H1 (cell line): Measurements from ENCODE around the gene AAMDC. TPM values are rescaled to one million over a fixed set of nuclear protein-coding genes. Genes with fewer than 3 reads are reported as not detected.

Experiments used
- CTCF ChIA-PET: fragments of 300-600 bp; sonication (Branson Sonifier 250); formaldehyde crosslinking; loops from one replicate; lab custom pipeline; 2021; ENCODE audit not compliant: partially characterized antibody; lab: Charles Lee
- POLR2A ChIA-PET: fragments of 300-600 bp; sonication (Branson Sonifier 250); formaldehyde crosslinking; loops from one replicate; lab custom pipeline; 2021; ENCODE audit warnings: inconsistent platforms; ENCODE audit not compliant: partially characterized antibody; lab: Charles Lee
- DNase-seq, 2 experiments: peaks; one replicate each; pipeline versions ENCODE4 v3.0.0 to v3.0.0-alpha.2; 2010 to 2022; ENCODE audit warnings: low spot score in 2 of 2, low read depth in 1 of 2, mixed read lengths in 1 of 2
- FAIRE-seq: peaks from 2 replicates; lab custom pipeline; 2011; peaks lifted over from hg19 to GRCh38; lab: Jason Lieb, UNC
- H2AFZ ChIP-seq: 2 replicates; pipeline ENCODE4 v1.8.1; 2012; ENCODE audit warnings: low read length, inconsistent platforms
- H2AK5ac ChIP-seq: 2 replicates; pipeline ENCODE4 v1.6.1; 2013; ENCODE audit warnings: low read depth, low read length
- H2BK120ac ChIP-seq: replicated peaks from 2 replicates; pipeline ENCODE3; 2013; ENCODE audit warnings: low read depth, low read length, inconsistent platforms
- H2BK12ac ChIP-seq: 2 replicates; pipeline ENCODE4 v1.6.1; 2013; ENCODE audit warnings: low read depth, low read length
- H2BK15ac ChIP-seq: 2 replicates; pipeline ENCODE4 v1.6.1; 2013; ENCODE audit warnings: low read length
- H2BK20ac ChIP-seq: 2 replicates; pipeline ENCODE4 v1.6.1; 2013; ENCODE audit warnings: low read length
- H2BK5ac ChIP-seq: 2 replicates; pipeline ENCODE4 v1.6.1; 2013; ENCODE audit warnings: low read depth, low read length
- H3K14ac ChIP-seq: 2 replicates; pipeline ENCODE4 v1.6.1; 2013; ENCODE audit warnings: inconsistent platforms; ENCODE audit not compliant: insufficient read length
- H3K18ac ChIP-seq: 2 replicates; pipeline ENCODE4 v1.6.1; 2013; ENCODE audit warnings: low read length; ENCODE audit errors: extremely low read depth
- H3K23ac ChIP-seq: 2 replicates; pipeline ENCODE4 v1.6.1; 2013; ENCODE audit warnings: inconsistent platforms; ENCODE audit not compliant: insufficient read length
- H3K23me2 ChIP-seq: 2 replicates; pipeline ENCODE4 v1.6.1; 2013; ENCODE audit warnings: low read depth, low read length
- H3K27ac ChIP-seq: 2 replicates; pipeline ENCODE4 v1.6.1; 2011; ENCODE audit warnings: low read depth, low read length, inconsistent platforms
- H3K27me3 ChIP-seq, 4 experiments: replicated peaks in 1 of 4; 1 replicate in 1 of 4; 2 replicates in 3 of 4; pipeline versions ENCODE4 v1.6.1 to v1.8.1; 2011 to 2013; ENCODE audit warnings: low read length in 3 of 4, mild to moderate bottlenecking in 3 of 4, inconsistent platforms in 2 of 4, mixed read lengths in 2 of 4, moderate library complexity in 1 of 4; ENCODE audit not compliant: control insufficient read depth in 3 of 4, insufficient read depth in 3 of 4; ENCODE audit errors: extremely low read depth in 1 of 4
- H3K36me3 ChIP-seq, 4 experiments: 2 replicates each; pipeline versions ENCODE4 v1.6.1 to v1.8.1; 2011 to 2013; ENCODE audit warnings: mild to moderate bottlenecking in 4 of 4, low read length in 3 of 4, moderate library complexity in 2 of 4, control low read depth in 1 of 4, inconsistent platforms in 1 of 4; ENCODE audit not compliant: insufficient read depth in 4 of 4, control insufficient read depth in 2 of 4
- H3K4ac ChIP-seq: replicated peaks from 2 replicates; pipeline ENCODE3; 2013; ENCODE audit warnings: low read length, low read depth, mixed read lengths, inconsistent platforms; ENCODE audit not compliant: insufficient read length
- H3K4me1 ChIP-seq, 4 experiments: replicated peaks in 1 of 4; 1 replicate in 1 of 4; 2 replicates in 3 of 4; pipeline versions ENCODE4 v1.6.1 to v1.8.1; 2011 to 2013; ENCODE audit warnings: low read length in 3 of 4, inconsistent platforms in 2 of 4, mixed read lengths in 1 of 4; ENCODE audit not compliant: insufficient read depth in 4 of 4, control insufficient read depth in 3 of 4
- H3K4me2 ChIP-seq, 2 experiments: 2 replicates each; pipeline versions ENCODE4 v1.6.1 to v1.8.1; 2011 to 2013; ENCODE audit warnings: low read depth in 2 of 2, low read length in 2 of 2, control low read depth in 1 of 2, inconsistent platforms in 1 of 2, mild to moderate bottlenecking in 1 of 2; ENCODE audit not compliant: insufficient read depth in 1 of 2
- H3K4me3 ChIP-seq, 4 experiments: fragments of 200-600, 300-600 bp in 1 of 4; sonication (generic), shearing (Covaris generic), sonication (Bioruptor Twin) in 1 of 4; 2 replicates each; pipeline versions ENCODE4 v1.5.1 to v1.8.1; 2011 to 2016; ENCODE audit warnings: low read length in 4 of 4, low read depth in 3 of 4, control low read depth in 2 of 4, inconsistent platforms in 2 of 4, mild to moderate bottlenecking in 2 of 4, mixed read lengths in 1 of 4, moderate library complexity in 1 of 4; ENCODE audit not compliant: insufficient read depth in 2 of 4; ENCODE audit errors: extremely low read depth in 1 of 4
- H3K56ac ChIP-seq: replicated peaks from 2 replicates; pipeline ENCODE3; 2013; ENCODE audit warnings: low read depth, mild to moderate bottlenecking, mixed read lengths, low read length, inconsistent platforms; ENCODE audit not compliant: insufficient read length
- H3K79me1 ChIP-seq: 2 replicates; pipeline ENCODE4 v1.6.1; 2013; ENCODE audit warnings: low read depth, low read length, control low read depth
- H3K79me2 ChIP-seq, 2 experiments: 2 replicates each; pipeline versions ENCODE4 v1.6.1 to v1.8.1; 2012 to 2013; ENCODE audit warnings: low read length in 2 of 2, mild to moderate bottlenecking in 2 of 2, inconsistent platforms in 1 of 2; ENCODE audit not compliant: insufficient read depth in 2 of 2, control insufficient read depth in 1 of 2
- H3K9ac ChIP-seq, 4 experiments: replicated peaks in 1 of 4; 1 replicate in 1 of 4; 2 replicates in 3 of 4; pipeline versions ENCODE4 v1.6.1 to v1.8.1; 2011 to 2013; ENCODE audit warnings: low read depth in 3 of 4, low read length in 3 of 4, control low read depth in 2 of 4, mild to moderate bottlenecking in 2 of 4, moderate library complexity in 2 of 4, inconsistent platforms in 1 of 4; ENCODE audit errors: extremely low read depth in 1 of 4
- H3K9me3 ChIP-seq, 2 experiments: 2 replicates each; pipeline versions ENCODE4 v1.6.1 to v1.8.1; 2012 to 2013; ENCODE audit warnings: mild to moderate bottlenecking in 2 of 2, moderate library complexity in 2 of 2, control low read depth in 1 of 2, inconsistent platforms in 1 of 2, low read depth in 1 of 2, low read length in 1 of 2, mixed read lengths in 1 of 2; ENCODE audit not compliant: insufficient read depth in 2 of 2
- H4K20me1 ChIP-seq, 2 experiments: replicated peaks in 1 of 2; 2 replicates each; pipeline versions ENCODE3 to v1.8.1; 2011 to 2013; ENCODE audit warnings: inconsistent platforms in 2 of 2, low read length in 2 of 2, mild to moderate bottlenecking in 1 of 2; ENCODE audit not compliant: insufficient read depth in 2 of 2, control insufficient read depth in 1 of 2
- H4K5ac ChIP-seq: 2 replicates; pipeline ENCODE4 v1.6.1; 2013; ENCODE audit warnings: low read length, low read depth, mixed read lengths, inconsistent platforms; ENCODE audit not compliant: insufficient read length
- H4K8ac ChIP-seq: 2 replicates; pipeline ENCODE4 v1.8.0; 2013; ENCODE audit warnings: mild to moderate bottlenecking, moderate library complexity, low read length, inconsistent platforms; ENCODE audit not compliant: insufficient read depth; ENCODE audit errors: extremely low read depth
- H4K91ac ChIP-seq: replicated peaks from 2 replicates; pipeline ENCODE3; 2013; ENCODE audit warnings: low read length, mixed read lengths, inconsistent platforms; ENCODE audit not compliant: insufficient read length
- BACH1 ChIP-seq: IDR thresholded peaks from 2 replicates; pipeline ENCODE4 v1.6.1; 2012; ENCODE audit warnings: low read length, improper control_type of control experiment
- BCL11A ChIP-seq, 2 experiments: IDR thresholded peaks; one replicate each; pipeline ENCODE4 v1.6.1; 2011; ENCODE audit warnings: low read depth in 2 of 2, low read length in 2 of 2, mild to moderate bottlenecking in 2 of 2
- BRCA1 ChIP-seq: IDR thresholded peaks from 2 replicates; pipeline ENCODE4 v1.6.1; 2012; ENCODE audit warnings: low read depth, low read length, improper control_type of control experiment
- CBX8 ChIP-seq: fragments of 300-800, 300-1000 bp; sonication (generic); IDR thresholded peaks from 2 replicates; pipeline ENCODE4 v1.7.1; 2016; ENCODE audit warnings: low read depth, low read length, borderline replicate concordance
- CEBPB ChIP-seq: IDR thresholded peaks from 2 replicates; pipeline ENCODE4 v1.6.1; 2012; ENCODE audit warnings: low read depth, low read length
- CHD1 ChIP-seq: IDR thresholded peaks from 2 replicates; pipeline ENCODE4 v1.6.1; 2012; ENCODE audit warnings: low read depth, low read length, improper control_type of control experiment
- CREB1 ChIP-seq: IDR thresholded peaks from 2 replicates; pipeline ENCODE4 v1.6.1; 2012; ENCODE audit warnings: inconsistent platforms
- FOSL1 ChIP-seq: IDR thresholded peaks from 2 replicates; pipeline ENCODE4 v1.6.1; 2011; ENCODE audit warnings: mild to moderate bottlenecking, low read depth, low read length, moderate library complexity; ENCODE audit not compliant: insufficient read depth
- HDAC2 ChIP-seq, 2 experiments: fragments of 300-600 bp in 1 of 2; sonication (generic) in 1 of 2; IDR thresholded peaks; 2 replicates each; pipeline ENCODE4 v1.6.1; 2011 to 2012; ENCODE audit warnings: low read depth in 2 of 2, low read length in 2 of 2, mild to moderate bottlenecking in 2 of 2, moderate library complexity in 2 of 2, borderline replicate concordance in 1 of 2, inconsistent platforms in 1 of 2
- RAD21 ChIP-seq, 2 experiments: IDR thresholded peaks in 1 of 2; conservative IDR thresholded peaks in 1 of 2; 2 replicates each; pipeline ENCODE4 v1.6.1; 2011; ENCODE audit warnings: low read depth in 2 of 2, low read length in 2 of 2, improper control_type of control experiment in 1 of 2, inconsistent platforms in 1 of 2, mild to moderate bottlenecking in 1 of 2, moderate library complexity in 1 of 2
- RFX5 ChIP-seq: IDR thresholded peaks from 2 replicates; pipeline ENCODE4 v1.6.1; 2011; ENCODE audit warnings: low read depth, low read length, improper control_type of control experiment, borderline replicate concordance
- SRF ChIP-seq: IDR thresholded peaks from 2 replicates; pipeline ENCODE4 v1.6.1; 2011; ENCODE audit warnings: mild to moderate bottlenecking, low read depth, low read length, moderate library complexity
- SUZ12 ChIP-seq: fragments of 200-600 bp; sonication (generic); IDR thresholded peaks from 2 replicates; pipeline ENCODE4 v1.6.1; 2012; ENCODE audit warnings: mild to moderate bottlenecking, inconsistent platforms, low read length, moderate library complexity, mixed read lengths
- WGBS, 2 experiments: shearing (Covaris generic) in 1 of 2; methylation state at CpG; one replicate each; pipeline versions ENCODE4 v1.1.6 to v1.1.7; 2013 to 2015; ENCODE audit warnings: low lambda C conversion rate in 2 of 2, mixed read lengths in 2 of 2, inconsistent platforms in 1 of 2, low coverage in 1 of 2, missing lambda C conversion rate in 1 of 2; ENCODE audit not compliant: insufficient replicate concordance in 2 of 2, insufficient coverage in 1 of 2, insufficient read length in 1 of 2; ENCODE audit errors: extremely low coverage in 1 of 2, missing lambda C conversion rate in 1 of 2; 5-methylcytosine and 5-hydroxymethylcytosine counted together
- polyA plus RNA-seq, 7 experiments: library from polyadenylated mRNA; depleted of rRNA in 3 of 7; stranded (reverse) in 5 of 7; unstranded in 2 of 7; fragments of >200 nt in 5 of 7; fragments of 200-250 nt in 2 of 7; gene quantifications; 1 replicate in 5 of 7; 2 replicates in 1 of 7; 4 replicates in 1 of 7; pipeline versions ENCODE4 v1.2.1 to v1.2.3, GENCODE V29; 2011 to 2013; ENCODE audit warnings: missing spikeins in 2 of 7, mixed read lengths in 2 of 7
- total RNA-seq: library from RNA; stranded (reverse); fragmentation: NEBNext Ultra II Directional; extraction: Animal tissue kit (Norgen Biotek cat#: 25700); gene quantifications from 2 replicates; pipeline ENCODE4 v1.2.1, GENCODE V29; 2021
- TF ChIP-seq, protein P1 (sequence below): IDR thresholded peaks from 2 replicates; pipeline ENCODE4 v1.6.1; 2012; ENCODE audit warnings: inconsistent platforms

Gene AAMDC
- total and polyA plus RNA-seq, 2 of the 8 experiments (the other 6 are each of a cell fraction or from before 2014, with no cell fraction given): 17.2 to 19.5 TPM

DNA sequence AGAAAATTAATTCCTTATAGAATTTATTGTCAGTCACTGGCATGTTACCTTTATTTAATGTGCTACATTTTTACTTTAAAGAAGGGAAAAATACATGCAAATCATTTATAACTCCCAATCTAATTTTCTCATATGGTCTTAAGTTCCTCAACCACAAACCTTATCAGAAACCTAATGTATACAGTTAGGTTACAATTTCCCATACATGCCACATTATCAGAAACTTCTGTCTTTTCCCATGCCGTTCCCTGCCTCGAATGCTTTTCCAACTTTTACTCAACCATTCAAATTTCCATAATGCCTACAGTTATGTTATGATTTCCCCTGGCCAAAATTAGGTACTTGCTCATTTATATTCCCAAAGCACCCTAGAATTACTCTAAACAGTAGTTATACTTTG, 14.0 kb upstream of the AAMDC start:
- H4K20me1 ChIP-seq: peaks cover 2 to 8% of the 10 kb centered on the region in 2 experiments
- TF ChIP-seq SRF (no peak), BACH1 (no peak), CEBPB (no peak), BCL11A (IDR thresholded peaks at IDR 0.05; ENCODE audit: low read depth in 2 of 2, low read length in 2 of 2) (no peak), HDAC2 (IDR thresholded peaks at IDR 0.05; ENCODE audit: borderline replicate concordance in 1 of 2, low read depth in 2 of 2, low read length in 2 of 2) (no peak), CBX8 (no peak), RAD21 (IDR thresholded peaks at IDR 0.05 in 1 of 2, conservative IDR thresholded peaks at IDR 0.05 in 1 of 2; ENCODE audit: low read depth in 2 of 2, low read length in 2 of 2) (no peak), SUZ12 (no peak), RFX5 (no peak), FOSL1 (no peak), CREB1 (no peak), BRCA1 (no peak), CHD1 (no peak)
- TF ChIP-seq, protein P1, sequence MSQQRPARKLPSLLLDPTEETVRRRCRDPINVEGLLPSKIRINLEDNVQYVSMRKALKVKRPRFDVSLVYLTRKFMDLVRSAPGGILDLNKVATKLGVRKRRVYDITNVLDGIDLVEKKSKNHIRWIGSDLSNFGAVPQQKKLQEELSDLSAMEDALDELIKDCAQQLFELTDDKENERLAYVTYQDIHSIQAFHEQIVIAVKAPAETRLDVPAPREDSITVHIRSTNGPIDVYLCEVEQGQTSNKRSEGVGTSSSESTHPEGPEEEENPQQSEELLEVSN: no peak

More for the DNA sequence above, 14.0 kb upstream of the AAMDC start:
- Histone ChIP-seq H2BK20ac (no peak overlapping the region), H3K18ac (no peak overlapping the region), H3K27me3 (no peaks in the 10 kb centered on the region), H4K8ac (no peak overlapping the region), H3K79me2 (peaks cover 10 to 97% of the 10 kb centered on the region in 2 experiments; a peak in 3 of 4 replicates), H4K91ac (no peak overlapping the region), H3K4me3 (no peak overlapping the region), H2AK5ac (no peak overlapping the region), H2BK15ac (no peak overlapping the region), H3K4me2 (no peak overlapping the region), H3K56ac (no peak overlapping the region), H3K14ac (no peak overlapping the region), H3K36me3 (peaks cover 0 to 15% (median 0%) of the 10 kb centered on the region in 4 experiments; a peak in 3 of 8 replicates), H3K4ac (no peak overlapping the region), H3K27ac (no peak overlapping the region), H3K4me1 (0 out of 7 replicates have a peak, but pooled peaks cover 0 to 2% (median 0%) of the 10 kb centered on the region in 4 experiments), H3K9ac (no peak overlapping the region), H2BK12ac (no peak overlapping the region), H2BK5ac (no peak overlapping the region), H2BK120ac (no peak overlapping the region), H3K9me3 (no peaks in the 10 kb centered on the region), H3K79me1 (peaks cover 6% of the 10 kb centered on the region), H4K5ac (no peak overlapping the region), H2AFZ (no peak overlapping the region), H3K23ac (no peak overlapping the region), H3K23me2 (no peaks in the 10 kb centered on the region)
- FAIRE-seq (no peak), DNase-seq (no peak)
- ChIA-PET CTCF (no interaction called here), POLR2A (no interaction called here)
- 83% methylated on average over 2 of the region's 2 CpGs; no CpG with 5 or more reads in 1 of the 2 experiments for WGBS, 2 experiments
